GM06990 (cell line): ENCODE measurements around the gene TSPAN9.

ENCODE experiments used
- DNase-seq: peaks from one replicate; pipeline ENCODE4 v3.0.0-alpha.2; 2011; ENCODE audit not compliant: insufficient read length; ENCODE audit errors: extremely low read depth
- H3K27me3 ChIP-seq: replicated peaks from 2 replicates; pipeline ENCODE4 v1.6.0; 2011; ENCODE audit warnings: low read length; ENCODE audit not compliant: control insufficient read depth, insufficient read depth
- H3K36me3 ChIP-seq: 2 replicates; pipeline ENCODE4 v1.5.1; 2011; ENCODE audit warnings: low read length; ENCODE audit not compliant: control insufficient read depth, insufficient read depth
- H3K4me3 ChIP-seq: replicated peaks from 2 replicates; pipeline ENCODE4 v1.5.1; 2011; ENCODE audit warnings: low read depth, mild to moderate bottlenecking, control low read depth, low read length
- CTCF ChIP-seq: IDR thresholded peaks from 2 replicates; pipeline ENCODE4 v1.5.1; 2011; ENCODE audit warnings: low read length, control low read depth, mild to moderate bottlenecking, inconsistent platforms; ENCODE audit not compliant: insufficient read depth, poor library complexity, severe bottlenecking

Gene TSPAN9

GRCh38 chr12:3154006-3154405 lies 76.8 kb downstream of the TSPAN9 start:
- peaks cover 3% of the 10 kb centered on the region for H3K27me3 ChIP-seq
- TF ChIP-seq CTCF, result no peak
- H3K36me3 ChIP-seq, result no peaks in the 10 kb centered on the region
- no peak for DNase-seq
- H3K4me3 ChIP-seq, result no peak overlapping the region

- Histone ChIP-seq H3K36me3 (no peaks in the 10 kb centered on the region), H3K4me3 (no peak overlapping the region), H3K27me3 (peaks cover 1% of the 10 kb centered on the region; the same call in 1 of the 2 replicates)
- DNase-seq, result no peak
- TF ChIP-seq CTCF, result no peak
Measured at GRCh38 chr12:3155702-3156370, 78.7 kb downstream of the TSPAN9 start.

GRCh38 chr12:3157581-3158323 lies 80.6 kb downstream of the TSPAN9 start:
- no peak for DNase-seq
- no peak for TF ChIP-seq CTCF
- H3K27me3 ChIP-seq, result 0 out of 2 replicates have a peak, but pooled peaks cover 1% of the 10 kb centered on the region
- no peak overlapping the region for H3K4me3 ChIP-seq
- no peaks in the 10 kb centered on the region for H3K36me3 ChIP-seq

GRCh38 chr12:3158851-3159465 lies 81.8 kb downstream of the TSPAN9 start:
- DNase-seq, result no peak

GRCh38 chr12:3160081-3160480 lies 82.9 kb downstream of the TSPAN9 start:
- Histone ChIP-seq H3K27me3 (peaks cover 2% of the 10 kb centered on the region; the same call in 1 of the 2 replicates), H3K4me3 (no peak overlapping the region), H3K36me3 (no peaks in the 10 kb centered on the region)
- no peak for DNase-seq
- TF ChIP-seq CTCF, result no peak

More at GRCh38 chr12:3158851-3159465, 81.8 kb downstream of the TSPAN9 start:
- Histone ChIP-seq H3K27me3 (peaks cover 3% of the 10 kb centered on the region; the same call in 1 of the 2 replicates), H3K4me3 (no peak overlapping the region), H3K36me3 (no peaks in the 10 kb centered on the region)
- no peak for TF ChIP-seq CTCF
